ENCODE measurements around the gene KIAA1614.

KIAA1614 gene

DNA sequence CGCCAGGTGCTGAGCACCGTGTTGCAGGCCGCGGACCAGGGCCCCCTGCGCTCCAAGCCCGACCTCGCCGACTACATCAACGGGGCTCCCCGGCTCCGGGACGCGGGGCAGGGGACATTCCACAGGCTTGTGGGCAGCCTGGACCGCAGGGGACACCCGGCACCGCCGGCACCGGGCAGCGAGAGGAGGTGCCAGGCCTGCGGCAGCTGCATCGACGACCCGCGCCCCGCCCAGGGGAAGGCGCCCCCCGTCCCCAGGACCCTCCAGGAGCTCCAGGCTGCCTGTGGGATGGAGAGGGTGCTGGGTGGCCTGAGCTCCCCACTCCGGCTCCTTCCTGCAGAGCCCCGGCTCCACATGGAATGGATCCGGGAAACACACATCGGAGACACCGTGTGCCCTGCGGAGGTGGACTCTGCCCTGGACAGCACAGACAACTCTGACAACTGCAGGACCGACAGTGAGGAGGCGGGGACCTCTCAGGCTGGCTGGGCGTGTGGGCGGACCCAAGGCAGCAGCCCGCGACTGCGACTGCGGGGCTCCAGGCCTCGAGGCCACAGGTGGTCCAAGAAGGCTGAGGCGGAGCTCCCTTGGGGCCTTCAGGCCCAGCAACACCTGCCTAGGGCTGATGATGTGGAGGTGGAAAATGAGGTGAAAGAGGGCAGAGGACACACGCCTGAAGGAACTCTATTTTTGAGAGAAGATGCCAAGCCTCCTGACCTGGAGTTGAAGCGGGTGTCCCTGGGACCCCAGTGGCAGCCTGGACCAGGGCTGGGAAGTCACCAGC is 22.8 kb downstream of the KIAA1614 start:
- no peak overlapping the region for H3K27ac ChIP-seq (ENCODE audit: low read depth, low read length)
- no peaks in the 10 kb centered on the region for H3K79me2 ChIP-seq (ENCODE audit: control insufficient read depth, insufficient read depth, low read length, unreplicated experiment)

DNA sequence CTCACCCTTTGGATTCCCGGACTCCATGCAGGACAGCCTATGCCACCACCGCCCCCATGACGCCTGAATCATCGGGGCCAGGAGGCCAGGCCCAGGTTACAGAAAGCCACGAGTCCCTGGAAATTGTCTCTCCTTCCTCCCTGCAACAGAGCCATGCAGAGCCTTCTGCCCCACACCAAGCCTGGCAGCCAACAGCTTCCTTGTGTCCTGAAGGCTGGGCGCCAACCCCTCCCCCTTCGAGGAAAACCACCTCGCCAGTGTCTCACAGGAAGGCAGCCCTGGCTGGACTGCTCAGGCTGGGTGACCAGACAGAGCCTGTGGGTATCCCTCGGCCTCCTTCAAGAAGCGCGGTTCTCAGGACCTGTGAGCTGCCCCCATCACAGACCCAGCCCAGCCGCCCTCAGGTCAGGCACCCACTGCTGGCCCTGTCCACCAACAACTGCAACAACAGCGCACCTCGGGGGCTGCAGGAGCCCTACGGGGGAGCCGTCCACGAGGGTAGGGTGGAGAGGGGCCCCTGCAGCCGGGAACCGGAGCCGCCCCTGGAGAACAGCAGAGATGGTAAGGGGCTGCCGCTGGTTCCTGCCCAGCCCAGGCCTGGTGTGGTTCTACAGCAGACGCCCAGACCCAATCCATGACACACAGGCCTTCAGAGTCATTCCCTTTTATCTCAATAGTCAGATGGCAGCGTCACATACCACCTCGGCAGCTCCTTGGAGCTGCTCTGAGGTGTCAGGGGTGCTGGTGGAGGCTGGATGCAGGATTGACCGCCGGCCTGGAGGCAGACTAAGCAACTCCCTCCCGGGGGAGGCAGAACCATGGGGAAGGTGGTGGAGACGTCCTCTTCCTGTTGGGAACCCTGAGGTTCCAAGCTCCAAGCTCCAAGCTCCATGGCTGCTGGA is 23.7 kb downstream of the KIAA1614 start:
- Histone ChIP-seq H3K79me2 (ENCODE audit: control insufficient read depth, insufficient read depth, low read length, unreplicated experiment) (no peaks in the 10 kb centered on the region), H3K27me3 (ENCODE audit: insufficient read depth, low read length) (no peaks in the 10 kb centered on the region), H3K4me1 (ENCODE audit: control insufficient read depth, insufficient read depth, low read length, unreplicated experiment) (no peaks in the 10 kb centered on the region), H3K27ac (ENCODE audit: low read depth, low read length) (no peak overlapping the region), H2AFZ (ENCODE audit: low read length, unreplicated experiment) (no peak overlapping the region), H3K4me3 (ENCODE audit: low read depth, low read length) (no peak overlapping the region), H3K36me3 (ENCODE audit: insufficient read depth, low read length) (no peaks in the 10 kb centered on the region)

More for the DNA sequence above, 22.8 kb downstream of the KIAA1614 start:
- H3K27me3 ChIP-seq (ENCODE audit: insufficient read depth, low read length), result no peaks in the 10 kb centered on the region
- no peak overlapping the region for H3K4me3 ChIP-seq (ENCODE audit: low read depth, low read length)
- H2AFZ ChIP-seq (ENCODE audit: low read length, unreplicated experiment), result no peak overlapping the region
- no peaks in the 10 kb centered on the region for H3K4me1 ChIP-seq (ENCODE audit: control insufficient read depth, insufficient read depth, low read length, unreplicated experiment)
- H3K36me3 ChIP-seq (ENCODE audit: insufficient read depth, low read length), result no peaks in the 10 kb centered on the region

- no peak overlapping the region for H3K27ac ChIP-seq (ENCODE audit: low read depth, low read length)
- H2AFZ ChIP-seq (ENCODE audit: low read length, unreplicated experiment), result no peak overlapping the region
- no peaks in the 10 kb centered on the region for H3K4me1 ChIP-seq (ENCODE audit: control insufficient read depth, insufficient read depth, low read length, unreplicated experiment)
- no peaks in the 10 kb centered on the region for H3K79me2 ChIP-seq (ENCODE audit: control insufficient read depth, insufficient read depth, low read length, unreplicated experiment)
- no peak overlapping the region for H3K4me3 ChIP-seq (ENCODE audit: low read depth, low read length)
- H3K36me3 ChIP-seq (ENCODE audit: insufficient read depth, low read length), result no peaks in the 10 kb centered on the region
- no peaks in the 10 kb centered on the region for H3K27me3 ChIP-seq (ENCODE audit: insufficient read depth, low read length)
Observed at GRCh38 chr1:180937012-180937372, 24.3 kb downstream of the KIAA1614 start.

DNA sequence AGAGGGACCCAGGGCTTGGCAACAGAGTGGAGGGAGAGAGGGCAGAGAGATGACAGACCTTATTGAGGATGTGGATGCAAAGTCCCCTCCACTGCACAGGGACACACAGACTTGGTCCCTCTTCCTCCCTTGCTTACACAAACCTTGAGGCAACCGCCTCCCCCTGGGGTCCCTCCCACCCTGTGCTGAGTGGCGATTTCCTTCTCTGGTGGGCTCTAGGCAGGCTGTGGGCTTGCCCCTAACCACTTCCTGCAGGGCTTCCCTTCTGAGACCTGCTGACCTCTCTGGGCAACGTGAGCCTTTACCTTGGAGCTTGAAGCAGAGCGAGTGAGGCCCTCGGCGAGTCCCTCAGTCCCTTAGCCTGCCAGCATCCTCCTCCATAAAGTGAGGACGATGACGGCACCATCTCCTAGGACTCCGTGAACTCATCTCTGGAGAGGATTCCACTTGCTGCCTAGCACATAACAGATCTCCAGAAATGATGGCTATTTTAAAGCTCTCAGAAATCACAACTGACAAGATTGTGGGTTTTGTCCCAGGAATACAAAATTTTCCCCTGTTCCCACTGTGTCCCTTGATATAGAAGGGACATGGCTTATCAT is 25.0 kb downstream of the KIAA1614 start:
- Histone ChIP-seq H3K79me2 (ENCODE audit: control insufficient read depth, insufficient read depth, low read length, unreplicated experiment) (no peaks in the 10 kb centered on the region), H3K4me3 (ENCODE audit: low read depth, low read length) (no peak overlapping the region), H2AFZ (ENCODE audit: low read length, unreplicated experiment) (no peak overlapping the region), H3K27ac (ENCODE audit: low read depth, low read length) (no peak overlapping the region), H3K4me1 (ENCODE audit: control insufficient read depth, insufficient read depth, low read length, unreplicated experiment) (no peaks in the 10 kb centered on the region), H3K27me3 (ENCODE audit: insufficient read depth, low read length) (no peaks in the 10 kb centered on the region), H3K36me3 (ENCODE audit: insufficient read depth, low read length) (no peaks in the 10 kb centered on the region)

DNA sequence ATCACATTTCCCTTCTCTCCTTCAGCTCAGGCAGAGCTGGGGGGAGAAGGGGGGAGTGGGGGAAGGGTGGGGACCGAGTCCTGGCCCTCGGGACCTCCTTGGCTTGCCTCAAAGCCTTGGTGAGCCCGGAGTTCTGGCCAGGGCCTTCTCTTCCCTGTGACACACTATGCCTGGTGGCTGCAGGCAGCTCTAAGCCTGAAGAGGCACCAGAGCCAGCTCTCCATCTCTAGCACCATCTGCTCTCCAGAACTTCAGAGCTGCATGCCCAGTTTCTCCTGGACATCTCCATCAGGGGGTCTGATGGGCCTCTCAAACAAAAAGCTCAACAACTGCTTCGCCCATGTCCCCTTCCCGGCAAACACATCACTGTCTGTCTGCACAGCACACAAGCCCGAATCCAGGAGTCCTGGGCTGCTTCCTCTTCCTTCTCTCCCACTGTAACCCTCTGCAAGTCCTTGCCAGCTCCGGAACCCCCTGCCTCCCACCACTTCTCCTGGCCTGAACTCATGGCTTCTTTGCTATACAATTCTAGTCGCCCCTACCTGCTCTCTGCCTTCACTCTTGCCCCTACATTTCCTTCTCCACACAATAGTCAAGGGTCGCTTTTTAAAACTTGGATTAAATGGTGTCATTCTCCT is 26.5 kb downstream of the KIAA1614 start:
- Histone ChIP-seq H3K79me2 (ENCODE audit: control insufficient read depth, insufficient read depth, low read length, unreplicated experiment) (no peaks in the 10 kb centered on the region), H3K27ac (ENCODE audit: low read depth, low read length) (no peak overlapping the region), H3K36me3 (ENCODE audit: insufficient read depth, low read length) (no peaks in the 10 kb centered on the region), H3K27me3 (ENCODE audit: insufficient read depth, low read length) (no peaks in the 10 kb centered on the region), H3K4me3 (ENCODE audit: low read depth, low read length) (no peak overlapping the region), H3K4me1 (ENCODE audit: control insufficient read depth, insufficient read depth, low read length, unreplicated experiment) (no peaks in the 10 kb centered on the region), H2AFZ (ENCODE audit: low read length, unreplicated experiment) (no peak overlapping the region)

DNA sequence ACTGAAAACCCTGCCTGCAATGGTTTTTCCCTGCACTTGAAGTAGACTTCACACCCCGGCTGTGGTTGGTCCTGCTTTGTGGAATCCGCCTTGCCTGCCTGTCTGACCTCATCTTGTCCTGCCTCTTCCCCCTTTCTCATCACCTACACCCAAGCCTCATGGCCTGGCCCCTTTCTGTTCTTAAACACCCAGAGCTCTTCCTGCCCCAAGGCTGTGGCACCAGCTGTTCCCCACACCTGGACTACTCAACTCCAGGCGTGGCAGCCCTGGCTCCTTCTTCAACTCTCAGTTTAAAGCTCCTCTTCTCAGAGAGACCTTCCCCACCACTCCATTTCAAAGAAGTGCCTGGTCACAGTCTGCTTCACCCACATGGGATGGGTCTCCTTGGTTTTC is 27.0 kb downstream of the KIAA1614 start:
- no peak overlapping the region for H3K27ac ChIP-seq (ENCODE audit: low read depth, low read length)
- no peaks in the 10 kb centered on the region for H3K36me3 ChIP-seq (ENCODE audit: insufficient read depth, low read length)
- H3K4me3 ChIP-seq (ENCODE audit: low read depth, low read length), result no peak overlapping the region
- H3K4me1 ChIP-seq (ENCODE audit: control insufficient read depth, insufficient read depth, low read length, unreplicated experiment), result no peaks in the 10 kb centered on the region
- no peak overlapping the region for H2AFZ ChIP-seq (ENCODE audit: low read length, unreplicated experiment)
- no peaks in the 10 kb centered on the region for H3K27me3 ChIP-seq (ENCODE audit: insufficient read depth, low read length)
- no peaks in the 10 kb centered on the region for H3K79me2 ChIP-seq (ENCODE audit: control insufficient read depth, insufficient read depth, low read length, unreplicated experiment)

- Histone ChIP-seq H3K4me3 (ENCODE audit: low read depth, low read length) (no peak overlapping the region), H3K79me2 (ENCODE audit: control insufficient read depth, insufficient read depth, low read length, unreplicated experiment) (no peaks in the 10 kb centered on the region), H3K27ac (ENCODE audit: low read depth, low read length) (no peak overlapping the region), H3K27me3 (ENCODE audit: insufficient read depth, low read length) (no peaks in the 10 kb centered on the region), H3K4me1 (ENCODE audit: control insufficient read depth, insufficient read depth, low read length, unreplicated experiment) (no peaks in the 10 kb centered on the region), H2AFZ (ENCODE audit: low read length, unreplicated experiment) (no peak overlapping the region), H3K36me3 (ENCODE audit: insufficient read depth, low read length) (no peaks in the 10 kb centered on the region)
Observed at GRCh38 chr1:180940445-180940844, 27.7 kb downstream of the KIAA1614 start.

DNA sequence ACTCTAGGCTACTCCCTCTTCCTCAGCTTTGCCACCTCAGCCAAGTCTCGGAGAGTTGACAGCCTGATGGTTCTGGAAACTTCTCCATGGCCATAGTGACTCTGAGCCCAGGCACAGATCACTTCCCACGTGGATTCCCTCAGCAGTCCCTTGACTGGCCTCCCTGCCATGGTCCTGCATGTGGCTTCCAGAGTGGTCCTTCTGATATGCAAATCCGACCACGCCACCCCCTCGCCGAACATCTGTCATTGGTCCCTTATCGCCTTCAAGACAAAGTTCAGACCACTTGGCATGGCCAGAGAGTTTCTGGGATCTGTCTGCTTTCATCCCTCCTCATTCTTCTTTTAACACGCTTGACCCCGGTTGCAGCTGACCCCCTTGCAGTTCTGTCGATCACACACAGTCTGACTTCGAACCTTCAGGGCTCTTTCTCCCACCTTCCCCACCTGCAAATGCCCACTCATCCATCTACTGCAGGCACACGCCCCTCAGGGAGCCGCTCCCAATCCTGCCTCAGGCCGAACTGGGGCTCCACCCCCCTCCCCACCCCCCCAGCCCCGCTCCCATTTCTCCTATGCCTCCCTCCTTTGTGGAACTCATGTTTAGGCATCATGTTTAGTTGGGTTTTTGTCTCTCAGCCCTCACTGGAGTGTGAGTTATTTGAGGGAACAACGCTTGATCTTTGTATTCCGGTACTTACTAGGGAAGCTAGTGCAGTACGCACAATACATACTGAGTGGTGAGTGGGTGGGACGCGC is 29.0 kb downstream of the KIAA1614 start:
- Histone ChIP-seq H3K36me3 (ENCODE audit: insufficient read depth, low read length) (0 out of 2 replicates have a peak, but pooled peaks cover 6% of the 10 kb centered on the region), H3K4me3 (ENCODE audit: low read depth, low read length) (no peak overlapping the region), H2AFZ (ENCODE audit: low read length, unreplicated experiment) (no peak overlapping the region), H3K4me1 (ENCODE audit: control insufficient read depth, insufficient read depth, low read length, unreplicated experiment) (no peaks in the 10 kb centered on the region), H3K27me3 (ENCODE audit: insufficient read depth, low read length) (no peaks in the 10 kb centered on the region), H3K27ac (ENCODE audit: low read depth, low read length) (no peak overlapping the region), H3K79me2 (ENCODE audit: control insufficient read depth, insufficient read depth, low read length, unreplicated experiment) (no peaks in the 10 kb centered on the region)

- Histone ChIP-seq H3K4me1 (ENCODE audit: control insufficient read depth, insufficient read depth, low read length, unreplicated experiment) (no peaks in the 10 kb centered on the region), H3K36me3 (ENCODE audit: insufficient read depth, low read length) (0 out of 2 replicates have a peak, but pooled peaks cover 6% of the 10 kb centered on the region), H3K79me2 (ENCODE audit: control insufficient read depth, insufficient read depth, low read length, unreplicated experiment) (no peaks in the 10 kb centered on the region), H3K27ac (ENCODE audit: low read depth, low read length) (no peak overlapping the region), H2AFZ (ENCODE audit: low read length, unreplicated experiment) (no peak overlapping the region), H3K27me3 (ENCODE audit: insufficient read depth, low read length) (no peaks in the 10 kb centered on the region), H3K4me3 (ENCODE audit: low read depth, low read length) (no peak overlapping the region)
Observed at GRCh38 chr1:180945151-180945550, 32.5 kb downstream of the KIAA1614 start.

GRCh38 chr1:180945551-180945950 is 32.9 kb downstream of the KIAA1614 start:
- H3K27me3 ChIP-seq (ENCODE audit: insufficient read depth, low read length), result no peaks in the 10 kb centered on the region
- no peak overlapping the region for H2AFZ ChIP-seq (ENCODE audit: low read length, unreplicated experiment)
- 0 out of 2 replicates have a peak, but pooled peaks cover 6% of the 10 kb centered on the region for H3K36me3 ChIP-seq (ENCODE audit: insufficient read depth, low read length)
- H3K79me2 ChIP-seq (ENCODE audit: control insufficient read depth, insufficient read depth, low read length, unreplicated experiment), result no peaks in the 10 kb centered on the region
- H3K27ac ChIP-seq (ENCODE audit: low read depth, low read length), result no peak overlapping the region
- no peaks in the 10 kb centered on the region for H3K4me1 ChIP-seq (ENCODE audit: control insufficient read depth, insufficient read depth, low read length, unreplicated experiment)
- H3K4me3 ChIP-seq (ENCODE audit: low read depth, low read length), result no peak overlapping the region

Data from ACC112 (cell line).